NCI-H748 (cell line): ENCODE measurements around the gene SCLT1.
A peak's percentile ranks its signal among the peaks of the same experiment; 100 is the strongest.
"Not testable (repeated sequence)": the region's sequence is repeated elsewhere in the genome, so short reads cannot be mapped to it uniquely, and the experiment has no call there.

Experiments used
- DNase-seq: peaks from one replicate; lab custom pipeline; 2025; ENCODE audit not compliant: unreplicated experiment; lab: John Stamatoyannopoulos, UW

SCLT1 gene

DNA sequence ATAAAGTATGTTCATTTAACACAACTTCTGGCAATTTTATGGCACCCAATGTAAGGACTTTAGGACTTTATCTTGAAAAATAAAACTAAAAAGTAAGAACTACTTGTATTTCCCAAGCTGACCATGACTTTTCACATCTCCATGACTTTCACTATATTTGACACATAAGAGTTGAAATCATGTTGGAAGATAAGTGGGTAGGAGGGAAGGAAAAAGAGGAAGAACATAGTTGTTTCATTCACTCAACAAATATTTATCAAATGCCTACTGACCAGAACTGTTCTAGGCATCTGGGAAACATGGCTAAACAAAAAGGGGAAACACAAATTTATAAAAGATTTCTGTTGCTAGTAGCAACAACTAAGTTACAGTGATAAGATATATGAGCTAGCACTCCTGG is 16.0 kb downstream of the SCLT1 start:
- DNase-seq, result no peak

DNA sequence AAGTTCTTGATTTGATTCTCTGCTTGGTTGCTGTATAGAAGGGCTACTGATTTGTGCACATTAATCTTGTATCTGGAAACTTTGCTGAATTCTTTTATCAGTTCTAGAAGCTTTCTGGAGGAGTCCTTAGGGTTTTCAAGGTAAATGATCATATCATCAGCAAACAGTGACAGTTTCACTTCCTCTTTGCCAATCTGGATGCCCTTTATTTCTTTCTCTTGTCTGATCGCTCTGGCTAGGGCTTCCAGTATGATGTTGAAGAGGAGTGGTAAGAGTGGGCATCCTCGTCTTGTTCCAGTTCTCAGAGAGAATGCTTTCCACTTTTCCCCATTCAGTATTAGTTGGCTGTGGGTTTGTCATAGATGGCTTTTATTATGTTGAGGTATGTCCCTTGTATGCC is 23.8 kb downstream of the SCLT1 start:
- not testable (repeated sequence) for DNase-seq

DNA sequence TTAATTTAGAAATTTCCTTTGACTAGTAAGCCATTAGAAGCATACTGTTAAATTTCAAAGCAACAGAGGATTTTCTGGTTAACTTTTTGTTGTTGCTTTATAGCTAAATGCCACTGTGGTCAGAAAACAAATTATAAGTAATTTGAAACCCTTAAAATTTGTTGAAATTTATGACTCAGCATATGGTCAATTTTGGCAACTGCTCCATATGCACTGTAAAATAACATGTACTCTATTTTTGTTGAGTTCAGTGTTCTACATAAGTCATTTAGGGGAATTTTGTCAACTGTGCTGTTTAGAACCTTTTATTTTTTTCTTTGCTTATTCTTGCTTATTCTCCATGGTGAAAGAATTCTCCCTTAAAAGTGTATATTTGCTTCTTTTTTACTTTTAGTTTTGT is 28.6 kb downstream of the SCLT1 start:
- no peak for DNase-seq

DNA sequence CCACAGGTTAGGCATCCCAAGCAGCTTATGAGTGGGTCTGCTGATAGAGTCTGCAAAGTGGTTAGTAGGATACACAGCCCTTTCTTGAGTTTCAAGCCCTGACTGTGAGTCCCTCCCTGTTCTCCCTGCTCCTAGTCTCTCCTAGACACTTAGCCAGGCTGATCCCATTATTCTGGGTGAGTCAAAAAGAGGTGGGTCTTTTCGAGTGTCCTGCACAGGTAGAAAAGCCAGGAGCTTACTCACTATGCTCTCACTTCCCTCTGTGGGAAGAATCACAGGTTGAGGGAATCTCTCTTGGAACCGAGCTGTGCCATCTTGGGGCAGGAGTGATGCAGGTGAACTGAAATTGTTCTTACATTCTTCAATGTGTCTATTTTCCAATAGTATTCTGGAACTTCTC is 29.7 kb downstream of the SCLT1 start:
- no peak for DNase-seq

DNA sequence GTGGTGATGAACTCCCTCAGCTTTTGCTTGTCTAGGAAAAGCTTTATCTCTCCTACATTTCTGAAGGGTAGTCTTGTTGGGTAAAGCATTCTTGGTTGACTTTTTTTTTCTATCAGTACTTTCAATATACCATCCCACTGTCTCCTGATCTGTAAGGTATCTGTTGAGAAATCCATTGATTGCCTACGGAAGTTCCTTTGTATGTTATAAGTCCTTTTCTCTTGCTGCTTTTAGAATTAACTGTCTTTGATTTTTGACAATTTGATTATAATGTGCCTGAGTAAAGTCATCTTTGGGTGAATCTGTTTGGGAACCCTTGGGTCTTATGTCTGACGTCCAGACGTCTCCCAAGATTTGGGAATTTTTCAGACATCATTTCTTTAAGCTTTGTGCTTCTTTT is 30.8 kb downstream of the SCLT1 start:
- DNase-seq, result no peak

DNA sequence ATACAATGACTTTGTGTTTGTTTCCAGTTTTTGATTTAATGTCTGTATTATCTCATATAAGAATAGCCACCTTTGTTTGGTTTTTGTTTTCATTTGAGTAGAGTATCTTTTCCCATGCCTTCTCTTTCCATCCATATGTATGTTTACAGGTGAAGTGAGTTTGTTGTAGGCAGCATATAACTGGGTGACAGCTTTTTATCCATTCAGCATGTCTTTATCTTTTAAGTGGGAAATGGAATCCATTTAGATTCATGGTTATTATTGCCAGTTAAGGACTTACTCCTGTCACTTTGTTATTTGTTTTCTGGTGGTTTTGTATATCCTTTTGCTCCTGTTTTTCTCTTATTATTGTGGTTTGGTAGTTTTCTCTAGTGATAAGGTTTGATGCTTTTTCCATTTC is 34.3 kb downstream of the SCLT1 start:
- DNase-seq, result no peak

DNA sequence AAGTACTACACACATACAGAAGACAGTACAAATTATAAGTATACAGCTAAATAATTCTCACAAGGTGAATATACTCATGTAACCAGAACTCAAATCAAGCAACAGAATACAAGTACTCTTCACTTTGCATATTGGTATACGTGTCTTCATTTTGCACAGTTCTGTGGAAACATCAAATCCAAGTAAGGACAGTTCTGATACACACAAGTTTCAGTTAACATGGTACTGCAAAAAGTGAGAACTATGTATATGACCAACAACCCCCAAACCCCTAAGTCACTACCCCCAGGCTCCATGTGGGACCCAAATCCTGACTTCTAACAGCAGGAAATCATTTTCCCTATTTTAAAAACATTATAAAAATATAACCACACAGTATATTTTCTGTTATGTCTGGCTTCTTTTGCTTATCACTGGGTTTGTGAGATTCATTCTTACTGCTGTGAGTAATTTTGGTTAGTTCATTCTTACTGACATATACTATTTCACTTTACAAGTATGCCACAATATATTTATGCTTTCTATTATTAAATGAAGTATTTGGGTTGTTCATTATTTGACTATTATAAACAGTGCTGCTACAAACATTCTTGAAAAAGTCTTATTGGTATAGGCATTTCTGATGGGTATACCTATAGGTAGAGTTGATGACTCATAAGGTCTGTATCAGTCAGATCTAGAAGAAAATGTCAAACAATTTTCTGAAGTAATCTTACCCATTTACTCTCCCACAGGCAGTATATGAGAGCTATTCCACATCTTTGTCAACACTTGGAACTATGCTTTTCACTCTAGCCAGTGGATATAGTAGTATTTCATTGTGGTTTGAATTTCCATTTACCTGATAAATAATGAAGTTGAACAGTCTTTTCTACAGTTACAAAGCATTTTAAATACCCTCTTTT is 47.0 kb downstream of the SCLT1 start:
- DNase-seq, result no peak

DNA sequence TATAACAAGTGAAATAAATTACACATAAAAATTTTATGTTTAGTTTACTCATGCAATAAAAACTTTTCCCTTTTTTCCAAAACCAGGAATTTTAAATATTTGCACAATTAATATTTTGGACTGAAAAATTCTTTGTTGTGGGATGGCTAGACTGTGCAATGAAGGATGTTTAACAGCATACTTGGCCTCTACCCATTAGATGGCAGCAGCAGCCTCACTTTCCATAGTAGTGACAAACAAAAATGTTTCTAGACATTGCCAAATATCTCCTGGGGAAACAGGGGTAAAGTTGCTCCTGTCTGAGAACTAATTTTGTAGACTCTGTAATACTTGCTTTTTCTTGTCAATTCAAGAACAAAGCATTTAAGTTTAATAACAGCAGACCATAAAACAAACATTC is 49.8 kb downstream of the SCLT1 start:
- no peak for DNase-seq

DNA sequence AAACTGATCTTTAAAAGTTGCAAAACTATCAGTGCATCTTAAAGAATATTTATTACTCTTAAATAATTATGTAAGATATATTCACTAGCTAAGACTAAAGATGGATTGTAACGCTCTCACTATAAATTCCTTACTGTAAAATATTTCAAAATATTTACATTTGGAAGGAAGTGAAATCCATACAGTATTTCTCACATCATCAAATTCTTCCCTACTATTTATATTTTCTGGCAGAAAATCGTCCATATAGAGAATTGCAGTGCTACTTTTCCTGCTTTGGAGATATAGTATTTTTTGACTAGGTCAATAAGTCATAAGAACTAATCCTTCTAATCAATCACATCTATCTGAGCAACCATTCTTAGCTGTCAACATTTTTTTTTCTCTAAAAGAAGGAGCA is 52.9 kb downstream of the SCLT1 start:
- DNase-seq, result no peak

DNA sequence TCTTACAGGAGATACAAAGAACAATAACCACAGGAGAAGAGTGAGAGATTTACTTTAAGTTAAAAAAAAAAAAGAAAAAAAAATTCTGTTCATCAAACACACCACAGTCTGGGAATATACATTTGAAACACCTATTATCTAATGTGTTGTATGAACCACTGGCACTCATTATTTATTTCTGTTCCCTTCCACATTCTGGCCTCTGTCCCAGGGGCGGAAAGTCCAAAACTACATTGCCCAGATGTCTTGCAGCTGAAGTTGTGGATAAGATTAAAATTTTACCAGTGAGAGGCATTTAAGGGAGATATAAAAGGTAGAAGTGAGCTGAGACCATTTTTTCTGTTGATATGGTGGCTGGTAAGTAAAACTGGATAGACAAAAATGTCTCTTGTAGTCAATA is 56.2 kb downstream of the SCLT1 start:
- no peak for DNase-seq

DNA sequence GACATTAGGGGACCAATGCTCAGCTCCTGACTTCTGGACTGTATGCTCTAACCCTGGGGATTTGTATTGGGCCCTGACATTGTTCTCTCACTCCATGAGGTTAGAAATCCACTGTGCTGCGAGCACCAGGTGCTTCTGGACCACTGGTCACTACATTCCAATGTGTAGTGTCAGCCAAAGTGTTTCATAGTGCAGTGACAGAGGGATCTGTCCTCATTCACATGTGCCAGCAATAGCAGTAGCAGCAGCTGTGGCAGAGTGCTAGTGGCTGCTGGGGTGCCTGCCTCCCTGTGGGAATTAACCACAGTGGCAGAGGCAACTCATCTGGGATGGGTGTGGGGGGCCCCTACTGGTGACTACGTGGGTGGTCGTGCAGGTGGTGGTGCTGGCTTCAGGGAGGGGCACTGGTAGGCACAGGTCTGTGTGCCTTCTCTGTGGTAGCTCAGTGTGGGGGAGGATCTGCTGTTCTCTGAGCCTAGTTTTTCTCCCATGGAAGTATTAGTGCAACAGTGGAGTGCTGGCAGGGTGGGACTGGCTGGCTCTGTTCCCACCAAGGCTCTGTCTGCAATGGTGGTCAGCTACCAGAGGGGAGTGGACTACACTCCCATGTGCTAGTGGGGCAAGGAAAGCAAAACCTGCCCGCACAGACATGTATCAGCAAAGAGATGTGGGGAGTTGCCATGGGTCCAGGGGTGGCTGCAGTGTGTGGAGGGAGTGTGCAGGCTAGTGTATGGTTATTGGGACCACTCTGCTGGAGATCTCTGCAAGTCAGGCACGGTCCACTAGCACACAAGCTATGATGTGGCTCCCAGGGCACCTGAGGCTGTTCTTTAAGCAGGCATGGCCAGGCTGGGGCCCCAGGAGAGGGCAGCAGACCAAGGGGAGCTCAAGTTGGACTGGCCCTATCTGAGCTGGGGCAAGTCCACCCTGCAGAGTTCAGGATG is 78.5 kb downstream of the SCLT1 start:
- no peak for DNase-seq

DNA sequence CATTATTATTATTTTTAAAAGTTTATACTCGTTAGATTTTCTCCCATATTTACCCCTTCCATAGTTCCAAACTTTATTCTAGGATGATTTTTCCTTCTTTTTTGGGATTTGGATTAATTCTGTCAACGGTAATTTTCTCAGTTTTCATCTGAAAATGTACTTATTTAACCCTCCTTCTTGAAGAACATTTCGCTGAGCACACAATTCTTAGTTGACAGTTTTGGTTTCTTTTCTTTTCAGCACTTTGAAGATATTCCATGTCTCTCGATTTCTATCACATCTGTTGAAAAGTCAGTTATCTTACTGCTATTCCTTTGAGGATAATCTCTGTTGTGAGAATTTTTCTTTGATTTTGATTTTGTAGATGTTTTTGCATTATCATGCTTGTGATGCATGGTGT is 85.2 kb downstream of the SCLT1 start:
- DNase-seq, result no peak

DNA sequence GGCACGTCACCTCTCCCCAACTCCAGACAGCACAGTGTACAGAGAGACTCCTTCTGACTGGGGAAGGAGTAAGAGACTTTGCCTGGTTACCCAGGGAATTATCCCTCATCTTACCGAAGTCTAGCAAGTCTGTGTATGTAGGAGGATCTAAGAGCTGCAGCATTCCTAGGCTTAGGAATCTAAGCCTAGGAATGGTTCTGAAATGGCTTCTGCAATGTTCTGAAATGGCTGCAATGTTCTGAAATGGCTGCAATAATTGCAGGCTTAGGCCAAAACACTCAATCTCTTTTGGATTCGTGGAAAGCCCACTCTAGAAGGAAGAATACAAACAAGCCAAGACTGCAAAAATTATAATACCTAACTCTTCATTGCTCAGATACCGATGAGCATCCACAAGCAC is 106.4 kb downstream of the SCLT1 start:
- DNase-seq, result no peak

DNA sequence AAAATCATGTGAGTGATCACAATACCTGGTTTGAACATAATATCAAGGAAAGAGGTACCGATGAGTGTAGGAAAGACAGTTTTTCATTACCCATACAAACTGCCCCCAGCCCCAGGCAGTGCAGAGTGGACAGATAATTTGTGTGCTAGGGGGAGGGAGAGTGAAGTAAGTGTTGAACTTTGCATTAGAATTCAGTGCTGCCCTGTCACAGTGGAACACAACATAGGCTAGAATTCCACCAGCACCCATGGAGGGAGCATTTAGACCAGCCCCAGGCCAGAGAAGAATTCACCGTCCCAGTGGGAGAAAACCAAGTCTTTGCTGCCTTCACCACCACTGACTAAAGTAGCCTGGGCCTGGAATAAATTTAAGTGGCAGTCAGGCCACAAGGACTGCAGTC is 107.3 kb downstream of the SCLT1 start:
- DNase-seq, result no peak

DNA sequence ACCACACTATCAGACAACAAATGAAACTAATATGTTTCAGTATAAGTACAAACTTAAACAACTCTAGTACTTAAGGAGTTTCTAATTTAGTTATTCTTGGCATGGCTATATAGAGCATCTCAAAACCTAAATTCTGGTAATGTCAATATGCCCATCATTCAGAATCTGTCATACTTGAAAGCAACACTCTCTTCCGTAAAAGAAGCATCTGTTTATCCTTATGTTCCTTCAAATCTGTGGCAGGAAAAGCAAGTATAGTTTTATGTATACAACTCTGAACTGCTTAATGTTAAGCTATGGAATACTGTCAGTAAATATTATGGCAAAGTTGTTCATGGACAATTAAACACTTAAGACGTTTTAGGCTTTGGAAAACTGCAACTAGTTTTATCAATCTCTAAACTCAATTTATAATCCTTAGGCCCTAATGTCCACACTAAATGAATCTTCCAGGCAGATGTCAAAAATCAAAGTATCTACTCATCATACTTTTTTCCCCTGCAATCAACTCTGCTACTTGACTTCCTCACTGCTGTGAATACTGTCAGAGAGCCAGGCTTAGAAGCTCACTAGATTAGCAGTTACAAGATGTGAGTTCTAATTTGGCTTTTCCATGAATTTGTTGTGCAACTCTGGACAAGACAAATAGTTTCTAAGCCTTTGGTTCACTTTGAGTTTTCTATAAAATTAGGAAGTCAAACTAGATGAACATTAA is 109.4 kb downstream of the SCLT1 start:
- no peak for DNase-seq

DNA sequence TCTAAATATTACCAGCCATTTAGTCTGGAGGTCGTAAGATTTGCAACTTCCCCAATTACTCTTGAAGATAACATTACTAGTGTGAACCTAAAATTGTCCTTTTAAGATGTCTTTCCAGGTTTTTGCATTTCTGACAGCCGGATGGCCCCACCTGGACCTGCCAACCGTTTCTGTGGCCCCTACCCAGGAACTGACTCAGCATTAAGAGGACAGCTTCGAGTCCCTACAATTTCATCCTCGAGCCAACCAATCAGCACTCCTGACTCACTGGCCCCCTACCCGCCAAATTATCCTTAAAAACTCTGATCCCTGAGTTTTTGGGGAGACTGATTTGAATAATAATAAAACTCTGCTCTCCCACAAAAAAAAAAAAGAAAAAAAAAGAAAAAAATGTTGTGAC is 112.0 kb downstream of the SCLT1 start:
- DNase-seq, result no peak

DNA sequence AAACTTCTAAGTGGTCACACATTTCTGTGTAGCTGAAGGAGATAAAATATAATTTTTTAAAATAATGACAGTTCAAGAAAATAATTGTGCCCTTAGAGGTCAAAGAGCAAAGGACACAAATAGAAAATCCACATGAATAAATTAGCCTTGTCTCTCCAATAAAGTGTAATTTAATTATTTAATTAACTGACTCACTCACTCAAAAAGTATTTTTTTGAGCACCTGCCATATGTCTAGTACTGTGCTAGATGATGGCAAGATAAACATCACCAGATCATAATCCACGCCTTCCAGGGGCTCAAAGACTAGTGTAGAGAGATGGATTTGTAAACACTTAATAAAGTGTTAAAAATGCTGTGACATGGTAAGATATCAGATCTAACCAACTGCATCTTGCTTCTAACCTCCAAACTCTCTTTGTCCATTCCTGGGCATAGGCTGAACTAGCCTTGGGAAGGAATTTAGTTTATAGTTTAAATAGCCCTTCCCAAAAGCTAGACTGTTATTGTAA is 112.5 kb downstream of the SCLT1 start:
- DNase-seq, result peak; percentile 1

DNA sequence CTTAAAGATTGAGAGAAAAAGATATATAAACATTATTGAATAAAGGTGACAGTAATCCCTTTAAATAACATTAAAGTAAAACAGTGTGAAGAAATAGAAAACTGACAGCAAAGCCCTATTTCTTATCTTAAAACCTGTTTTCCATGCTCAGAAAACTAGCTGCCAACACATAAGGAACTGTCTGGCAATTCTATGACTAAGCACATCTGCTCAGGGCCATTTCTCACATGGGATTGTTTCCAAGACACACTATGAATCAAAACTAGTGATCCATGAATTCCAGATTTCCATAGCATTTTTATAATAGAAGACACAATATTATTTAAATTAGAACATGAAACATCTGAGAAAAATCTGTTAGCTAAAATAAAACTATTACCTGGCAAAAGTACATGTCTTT is 113.4 kb downstream of the SCLT1 start:
- no peak for DNase-seq

DNA sequence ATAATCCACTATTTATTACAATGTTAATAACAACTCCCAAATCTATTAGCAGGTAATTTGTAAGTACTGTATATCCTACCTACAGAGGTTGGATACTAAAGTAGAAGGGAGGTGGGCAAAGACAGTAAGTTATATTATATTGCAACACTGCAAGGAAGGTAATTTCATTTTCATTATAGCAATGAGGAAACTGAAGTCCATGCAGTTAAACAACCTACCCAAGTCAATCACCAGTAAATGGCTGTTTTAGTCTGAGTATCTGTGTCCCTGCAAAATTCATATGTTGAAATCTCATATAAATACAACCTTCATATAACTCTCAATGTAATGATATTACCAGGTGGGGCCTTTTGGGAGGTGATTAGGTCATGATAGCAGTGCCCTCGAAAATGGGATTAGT is 114.4 kb downstream of the SCLT1 start:
- no peak for DNase-seq

DNA sequence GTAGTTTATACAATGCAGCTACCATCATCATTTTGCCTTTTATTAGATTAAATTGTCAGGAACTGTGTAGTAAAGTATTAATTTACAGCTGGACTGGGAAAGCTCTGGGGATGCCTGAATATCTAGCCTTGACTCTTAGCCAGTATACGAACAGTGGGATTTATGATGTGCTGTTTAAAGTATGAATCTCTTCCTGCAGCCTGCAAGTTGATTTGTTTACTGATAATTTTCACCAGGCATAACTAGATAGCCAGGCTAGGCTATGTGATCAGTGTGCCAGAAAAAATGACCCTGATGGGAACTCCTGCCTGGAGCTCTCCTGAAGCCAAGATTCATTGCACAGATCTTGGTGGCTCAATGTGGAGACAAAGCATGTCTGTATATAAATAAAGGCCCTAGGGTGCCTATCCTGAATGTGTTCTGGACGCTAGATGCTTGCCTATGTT is 119.2 kb downstream of the SCLT1 start:
- DNase-seq, result no peak

DNA sequence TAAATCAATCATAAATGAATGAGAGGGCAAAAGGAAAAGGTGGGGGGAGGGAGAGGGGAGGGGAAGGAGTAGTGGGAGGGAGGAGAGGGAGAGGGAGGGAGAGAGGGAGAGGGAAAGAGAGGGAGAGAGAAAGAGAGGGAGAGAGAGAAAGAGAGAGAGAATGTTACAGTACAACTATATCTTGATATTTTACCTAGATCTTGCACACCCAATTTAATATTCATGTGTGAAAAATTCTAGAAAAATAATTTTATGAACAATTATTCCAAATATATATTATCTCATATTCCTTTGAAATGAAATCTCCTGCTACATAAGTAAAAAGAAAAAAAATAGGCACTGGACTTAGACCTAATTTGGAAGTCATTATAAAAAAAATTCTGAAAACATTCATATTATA is 120.0 kb downstream of the SCLT1 start:
- DNase-seq, result no peak
